Measurements from ENCODE around the gene MDC1. TPM values are rescaled to one million over a fixed set of nuclear protein-coding genes. Genes with fewer than 3 reads are reported as not detected.
A peak's percentile ranks its signal among the peaks of the same experiment; 100 is the strongest.

MDC1 gene
- total RNA-seq, 1 experiment from 2014 or later: 53.4 TPM

- BruUV-seq (replicated peaks): no TSS peak
- Histone ChIP-seq H3K27me3 (replicated peaks; ENCODE audit: insufficient read depth, low read depth, low read length, poor library complexity) (no peaks in the 10 kb centered on the region), H3K36me3 (ENCODE audit: insufficient read depth, low read length, poor library complexity, severe bottlenecking) (peaks cover 52% of the 10 kb centered on the region), H3K27ac (ENCODE audit: low read depth, low read length, poor library complexity, severe bottlenecking) (no peak overlapping the region), H3K4me1 (ENCODE audit: insufficient read depth, low read length, poor library complexity, severe bottlenecking) (peaks cover 22% of the 10 kb centered on the region), H3K4me3 (ENCODE audit: low read depth, low read length, poor library complexity, severe bottlenecking) (no peak overlapping the region), H3K9me3 (ENCODE audit: low read depth, low read length, poor library complexity, severe bottlenecking) (no peaks in the 10 kb centered on the region)
- ChIA-PET POLR2A (ENCODE audit: low non-redundant PET) (interaction anchor here (0.7 kb wide), 1 partner anchor 155 kb away, joined by 3 read pairs; no protein-coding TSS in a partner anchor), CTCF (interaction anchor here (0.6 to 1.2 kb wide), 6 partner anchors 16 to 359 kb away, joined by 3 to 10 read pairs (median 4); partner anchors contain the start of gene IER3)
- TF ChIP-seq CTCF (conservative IDR thresholded peaks at IDR 0.05; ENCODE audit: low read depth, low read length) (peak; percentile 21; the same call in 1 of the 2 replicates), EZH2 (IDR thresholded peaks at IDR 0.05; ENCODE audit: borderline replicate concordance, low read depth, low read length, poor library complexity, severe bottlenecking) (no peak)
- peak; percentile 53 for DNase-seq (ENCODE audit: low spot score)
- intact Hi-C loops (cut with micrococcal nuclease; ENCODE audit: unreplicated experiment): loop anchor here (5.0 kb wide), 2 partner anchors 149 to 359 kb away; no protein-coding TSS in a partner anchor
These were observed 11.0 kb upstream of the MDC1 start for GRCh38 chr6:30727920-30728553.

GRCh38 chr6:30726506-30727413, 9.7 kb upstream of the MDC1 start:
- H3K4me3 ChIP-seq (ENCODE audit: low read depth, low read length, poor library complexity, severe bottlenecking): no peak overlapping the region
- peaks cover 65% of the 10 kb centered on the region for H3K36me3 ChIP-seq (ENCODE audit: insufficient read depth, low read length, poor library complexity, severe bottlenecking)
- CTCF ChIA-PET: interaction anchor here (0.6 to 1.0 kb wide), 3 partner anchors 9 to 361 kb away, joined by 3 to 8 read pairs (median 5); no protein-coding TSS in a partner anchor
- intact Hi-C loops (cut with micrococcal nuclease; ENCODE audit: unreplicated experiment): loop anchor here (5.0 kb wide), 2 partner anchors 151 to 361 kb away; no protein-coding TSS in a partner anchor
- H3K4me1 ChIP-seq (ENCODE audit: insufficient read depth, low read length, poor library complexity, severe bottlenecking): peaks cover 26% of the 10 kb centered on the region
- BruUV-seq (replicated peaks): no TSS peak
- peak; percentile 22 for DNase-seq (ENCODE audit: low spot score)
- H3K9me3 ChIP-seq (ENCODE audit: low read depth, low read length, poor library complexity, severe bottlenecking): no peaks in the 10 kb centered on the region
- TF ChIP-seq EZH2 (IDR thresholded peaks at IDR 0.05; ENCODE audit: borderline replicate concordance, low read depth, low read length, poor library complexity, severe bottlenecking): no peak
- TF ChIP-seq CTCF (conservative IDR thresholded peaks at IDR 0.05; ENCODE audit: low read depth, low read length): no peak
- H3K27me3 ChIP-seq (replicated peaks; ENCODE audit: insufficient read depth, low read depth, low read length, poor library complexity): no peaks in the 10 kb centered on the region
- POLR2A ChIA-PET (ENCODE audit: low non-redundant PET): interaction anchor here (0.5 to 0.7 kb wide), 4 partner anchors 9 to 573 kb away, joined by 3 to 4 read pairs (median 4); partner anchors contain the start of gene MDC1
- H3K27ac ChIP-seq (ENCODE audit: low read depth, low read length, poor library complexity, severe bottlenecking): peak overlapping the region; percentile 51

DNA sequence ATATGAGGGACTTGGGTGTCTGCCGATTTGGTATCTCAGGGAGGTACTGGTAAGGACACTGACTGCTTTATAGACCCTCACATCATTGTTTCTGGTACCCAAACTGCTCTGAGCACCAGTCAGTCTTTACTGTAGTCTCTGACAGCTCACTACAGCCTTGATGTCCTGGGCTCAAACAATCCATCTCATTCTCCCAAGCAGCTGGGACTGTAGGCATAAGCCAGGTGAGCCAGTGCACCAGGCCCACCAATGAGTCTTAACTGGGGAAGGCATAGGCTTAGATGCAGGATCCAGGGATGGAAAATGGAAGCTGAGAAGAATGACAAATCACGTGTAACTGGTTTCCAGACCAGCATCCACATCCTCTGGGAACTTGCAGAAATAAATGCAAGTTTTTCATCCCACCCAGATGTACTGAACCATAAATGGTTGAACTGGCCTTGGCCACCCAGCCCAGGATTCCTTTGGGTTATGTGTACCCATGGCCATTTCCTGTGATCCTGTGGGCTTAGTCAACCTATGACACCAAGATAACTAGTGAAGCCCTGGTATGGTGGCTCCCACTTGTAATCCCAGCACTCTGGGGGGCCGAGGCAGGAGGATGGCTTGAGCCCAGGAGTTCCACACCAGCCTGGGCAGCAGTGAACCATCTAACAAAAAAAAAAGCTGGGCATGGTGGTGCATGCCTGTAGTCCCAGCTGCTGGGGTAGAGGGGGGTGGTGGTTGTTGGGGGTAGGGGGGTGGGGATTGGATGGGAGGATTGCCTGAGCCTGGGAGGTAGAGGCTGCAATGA, 8.8 kb upstream of the MDC1 start:
- ChIA-PET CTCF (no interaction called here), POLR2A (ENCODE audit: low non-redundant PET) (interaction anchor here (0.6 kb wide), 2 partner anchors 87 to 252 kb away, joined by 4 read pairs; no protein-coding TSS in a partner anchor)
- Histone ChIP-seq H3K36me3 (ENCODE audit: insufficient read depth, low read length, poor library complexity, severe bottlenecking) (peaks cover 68% of the 10 kb centered on the region), H3K27ac (ENCODE audit: low read depth, low read length, poor library complexity, severe bottlenecking) (no peak overlapping the region), H3K4me3 (ENCODE audit: low read depth, low read length, poor library complexity, severe bottlenecking) (no peak overlapping the region), H3K27me3 (replicated peaks; ENCODE audit: insufficient read depth, low read depth, low read length, poor library complexity) (no peaks in the 10 kb centered on the region), H3K4me1 (ENCODE audit: insufficient read depth, low read length, poor library complexity, severe bottlenecking) (peaks cover 25% of the 10 kb centered on the region), H3K9me3 (ENCODE audit: low read depth, low read length, poor library complexity, severe bottlenecking) (no peaks in the 10 kb centered on the region)
- intact Hi-C loops (cut with micrococcal nuclease; ENCODE audit: unreplicated experiment): loop anchor here (5.0 kb wide), 2 partner anchors 151 to 361 kb away; no protein-coding TSS in a partner anchor
- no peak for TF ChIP-seq CTCF (conservative IDR thresholded peaks at IDR 0.05; ENCODE audit: low read depth, low read length)
- TF ChIP-seq EZH2 (IDR thresholded peaks at IDR 0.05; ENCODE audit: borderline replicate concordance, low read depth, low read length, poor library complexity, severe bottlenecking): no peak
- peak; percentile 54 for DNase-seq (ENCODE audit: low spot score)
- BruUV-seq (replicated peaks): no TSS peak

All from A673 (cell line).